ENCODE results near the gene C14orf132. TPM values are rescaled to one million over a fixed set of nuclear protein-coding genes. Genes with fewer than 3 reads are reported as not detected.

Gene C14orf132
- total RNA-seq, 1 donor from 2014 or later = 33.2 TPM

DNA sequence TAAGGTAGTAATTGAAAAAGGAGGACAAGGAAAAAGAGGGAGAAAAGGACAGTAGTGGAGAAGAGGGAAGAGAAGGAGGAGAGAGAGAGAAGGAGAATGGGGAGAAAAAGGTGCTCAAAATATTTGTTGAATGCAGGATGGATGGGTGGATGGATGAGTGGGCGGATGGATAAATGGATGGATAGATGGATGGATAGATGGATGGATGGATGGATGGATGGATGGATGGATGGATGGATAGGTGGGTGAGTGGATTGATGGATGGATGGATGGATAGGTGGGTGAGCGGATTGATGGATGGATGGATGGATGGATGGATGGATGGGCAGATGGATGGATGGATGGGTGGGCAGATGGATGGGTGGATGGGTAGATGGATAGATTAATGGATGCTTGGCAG, 21.3 kb upstream of the C14orf132 start:
- Mint-ChIP-seq H3K4me1 (ENCODE audit: low read depth) (peaks cover 17% of the 10 kb centered on the region), H3K4me3 (ENCODE audit: unreplicated experiment) (no peak overlapping the region), H3K27me3 (ENCODE audit: low read depth) (peaks cover 55% of the 10 kb centered on the region), H3K36me3 (ENCODE audit: low read depth) (no peaks in the 10 kb centered on the region), H3K9me3 (ENCODE audit: low read depth) (peaks cover 3% of the 10 kb centered on the region), H3K27ac (ENCODE audit: unreplicated experiment) (no peak overlapping the region)
- DNase-seq (ENCODE audit: low spot score) = no peak
- TF ChIP-seq, protein P1, sequence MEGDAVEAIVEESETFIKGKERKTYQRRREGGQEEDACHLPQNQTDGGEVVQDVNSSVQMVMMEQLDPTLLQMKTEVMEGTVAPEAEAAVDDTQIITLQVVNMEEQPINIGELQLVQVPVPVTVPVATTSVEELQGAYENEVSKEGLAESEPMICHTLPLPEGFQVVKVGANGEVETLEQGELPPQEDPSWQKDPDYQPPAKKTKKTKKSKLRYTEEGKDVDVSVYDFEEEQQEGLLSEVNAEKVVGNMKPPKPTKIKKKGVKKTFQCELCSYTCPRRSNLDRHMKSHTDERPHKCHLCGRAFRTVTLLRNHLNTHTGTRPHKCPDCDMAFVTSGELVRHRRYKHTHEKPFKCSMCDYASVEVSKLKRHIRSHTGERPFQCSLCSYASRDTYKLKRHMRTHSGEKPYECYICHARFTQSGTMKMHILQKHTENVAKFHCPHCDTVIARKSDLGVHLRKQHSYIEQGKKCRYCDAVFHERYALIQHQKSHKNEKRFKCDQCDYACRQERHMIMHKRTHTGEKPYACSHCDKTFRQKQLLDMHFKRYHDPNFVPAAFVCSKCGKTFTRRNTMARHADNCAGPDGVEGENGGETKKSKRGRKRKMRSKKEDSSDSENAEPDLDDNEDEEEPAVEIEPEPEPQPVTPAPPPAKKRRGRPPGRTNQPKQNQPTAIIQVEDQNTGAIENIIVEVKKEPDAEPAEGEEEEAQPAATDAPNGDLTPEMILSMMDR (IDR thresholded peaks at IDR 0.05) = no peak

DNA sequence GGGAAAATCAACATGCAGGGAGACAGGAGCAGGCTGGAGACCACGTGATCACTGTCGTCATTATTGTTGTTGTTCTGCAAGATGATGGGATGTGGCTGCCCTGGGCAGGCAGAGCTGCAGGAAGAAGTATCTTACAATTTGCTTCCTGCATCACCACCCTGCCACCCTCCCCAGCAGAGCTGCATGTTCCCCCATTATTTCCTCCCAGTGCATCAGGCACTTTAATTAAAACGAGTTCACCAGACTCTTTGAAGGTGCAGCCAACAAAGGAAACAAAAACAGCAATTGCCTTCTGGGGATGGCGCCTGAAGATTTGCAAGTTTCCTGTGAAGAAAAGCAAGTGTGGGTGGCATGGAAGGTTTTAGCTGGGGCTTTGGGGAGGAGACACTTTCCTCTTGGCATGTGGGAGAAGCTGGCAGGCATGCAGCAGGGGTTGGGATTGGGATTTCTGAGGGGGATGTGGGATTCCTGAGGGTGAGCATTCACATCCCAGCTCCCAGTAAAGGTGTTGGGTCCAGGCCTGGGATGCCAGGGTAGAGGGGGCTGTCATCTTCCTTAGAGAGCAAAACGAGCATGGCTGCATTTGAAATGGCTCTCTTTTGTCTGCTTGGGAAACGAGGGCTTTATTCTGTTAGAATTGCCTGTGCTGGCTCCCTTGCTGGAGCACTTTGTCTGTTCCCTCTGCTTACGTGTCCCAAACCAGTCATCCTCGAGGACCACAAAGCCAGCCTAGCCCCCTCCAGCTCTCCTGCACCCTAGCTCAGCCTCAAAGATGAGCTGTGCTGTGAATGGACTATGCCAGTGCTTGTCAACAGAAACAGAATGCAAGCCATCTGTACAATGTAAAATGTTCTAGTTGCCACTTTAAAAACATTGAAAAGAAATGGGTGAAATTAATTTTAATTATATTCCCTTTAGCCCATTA, 11.5 kb upstream of the C14orf132 start:
- Mint-ChIP-seq H3K4me1 (ENCODE audit: low read depth) (peaks cover 9% of the 10 kb centered on the region), H3K27ac (ENCODE audit: unreplicated experiment) (no peak overlapping the region), H3K4me3 (ENCODE audit: unreplicated experiment) (no peak overlapping the region), H3K9me3 (ENCODE audit: low read depth) (no peaks in the 10 kb centered on the region), H3K36me3 (ENCODE audit: low read depth) (peaks cover 2% of the 10 kb centered on the region), H3K27me3 (ENCODE audit: low read depth) (peaks cover 46% of the 10 kb centered on the region)
- no peak for DNase-seq (ENCODE audit: low spot score)
- TF ChIP-seq, protein P1 (IDR thresholded peaks at IDR 0.05) = no peak

DNA sequence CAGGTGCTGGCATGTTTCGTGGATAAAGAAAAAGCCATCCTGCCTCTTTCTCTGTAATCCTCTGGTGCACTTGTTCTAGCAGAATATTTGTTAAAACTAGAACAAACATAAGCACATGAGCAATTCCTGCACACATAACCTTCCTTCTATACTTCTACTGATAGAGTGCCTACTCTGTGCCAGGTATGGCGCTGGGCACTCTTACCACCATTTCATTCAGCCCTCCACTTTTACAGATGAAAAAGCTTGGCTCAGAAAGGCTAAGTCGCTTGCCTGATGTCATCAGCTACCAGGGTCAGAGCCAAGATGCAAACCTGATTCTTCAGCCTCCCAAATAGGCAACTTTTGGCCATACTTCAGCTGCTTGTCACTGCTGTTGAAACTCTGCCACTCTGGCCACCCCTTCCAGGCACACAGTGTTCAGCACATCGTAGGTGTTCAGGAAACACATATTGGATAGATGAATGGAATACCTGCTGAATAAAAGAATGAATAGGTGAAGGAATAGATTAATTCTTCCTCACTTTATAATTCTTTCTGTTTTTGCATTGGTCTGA, 10.0 kb upstream of the C14orf132 start:
- H3K27ac Mint-ChIP-seq (ENCODE audit: unreplicated experiment) = no peak overlapping the region
- H3K36me3 Mint-ChIP-seq (ENCODE audit: low read depth) = peaks cover 2% of the 10 kb centered on the region
- no peaks in the 10 kb centered on the region for H3K9me3 Mint-ChIP-seq (ENCODE audit: low read depth)
- DNase-seq (ENCODE audit: low spot score) = no peak
- TF ChIP-seq, protein P1 (IDR thresholded peaks at IDR 0.05) = no peak
- H3K4me3 Mint-ChIP-seq (ENCODE audit: unreplicated experiment) = no peak overlapping the region
- H3K27me3 Mint-ChIP-seq (ENCODE audit: low read depth) = peaks cover 33% of the 10 kb centered on the region
- peaks cover 9% of the 10 kb centered on the region for H3K4me1 Mint-ChIP-seq (ENCODE audit: low read depth)

DNA sequence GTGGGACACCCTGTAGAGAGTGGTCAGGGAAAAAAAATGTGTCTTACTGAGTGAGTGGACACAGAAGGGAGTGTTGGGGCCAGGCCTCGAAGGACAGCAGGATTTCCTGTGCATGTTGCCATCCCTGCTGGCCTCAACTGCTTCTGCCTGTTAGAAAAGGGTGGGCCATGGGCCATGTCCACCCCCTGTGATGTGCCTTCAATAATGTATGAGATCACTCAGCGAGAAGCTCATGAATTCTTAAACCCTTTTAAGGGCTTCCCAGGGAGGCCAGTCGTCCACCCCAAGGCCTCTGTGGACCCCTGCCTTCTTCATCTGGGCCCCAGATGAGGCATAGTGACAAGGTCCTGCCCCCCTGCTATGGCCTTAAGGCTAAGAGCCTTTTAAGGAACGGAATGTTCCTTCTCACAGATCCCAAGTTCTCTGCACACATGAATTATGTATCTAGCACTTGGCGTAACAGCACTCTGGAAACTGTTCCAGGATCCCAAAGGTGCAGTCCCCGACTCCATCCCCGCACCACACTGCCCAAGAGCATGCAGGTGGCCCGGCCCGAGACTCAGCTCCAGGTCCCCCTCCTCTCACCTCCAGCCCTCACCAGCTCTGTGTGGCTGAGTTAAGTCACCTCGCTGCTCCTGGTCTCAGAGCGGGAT, 8.9 kb upstream of the C14orf132 start:
- H3K4me1 Mint-ChIP-seq (ENCODE audit: low read depth) = peaks cover 9% of the 10 kb centered on the region
- H3K27ac Mint-ChIP-seq (ENCODE audit: unreplicated experiment) = no peak overlapping the region
- peaks cover 2% of the 10 kb centered on the region for H3K36me3 Mint-ChIP-seq (ENCODE audit: low read depth)
- H3K9me3 Mint-ChIP-seq (ENCODE audit: low read depth) = no peaks in the 10 kb centered on the region
- H3K27me3 Mint-ChIP-seq (ENCODE audit: low read depth) = peaks cover 25% of the 10 kb centered on the region
- H3K4me3 Mint-ChIP-seq (ENCODE audit: unreplicated experiment) = no peak overlapping the region
- TF ChIP-seq, protein P1 (IDR thresholded peaks at IDR 0.05) = no peak
- no peak for DNase-seq (ENCODE audit: low spot score)

DNA sequence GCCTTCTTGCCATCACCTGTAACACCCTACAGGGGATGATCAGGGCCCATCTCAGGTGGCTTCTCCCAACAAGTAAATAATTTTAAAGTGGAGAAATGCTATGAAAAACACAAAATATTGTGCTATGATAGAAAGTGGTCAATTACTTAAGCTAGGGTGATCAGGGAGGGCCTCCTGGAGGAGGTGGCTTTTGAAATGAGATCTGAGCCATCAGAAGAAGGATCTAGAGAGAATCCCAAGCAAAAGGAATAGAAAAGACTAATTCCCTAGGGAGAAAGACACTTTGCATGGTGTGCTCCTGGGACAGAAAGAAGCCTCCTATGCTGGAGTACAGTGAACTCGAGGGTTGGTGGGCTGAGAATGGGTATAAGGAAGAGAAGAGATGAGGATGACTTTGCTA, 7.5 kb upstream of the C14orf132 start:
- TF ChIP-seq, protein P1 (IDR thresholded peaks at IDR 0.05) = no peak
- no peak overlapping the region for H3K4me3 Mint-ChIP-seq (ENCODE audit: unreplicated experiment)
- peaks cover 12% of the 10 kb centered on the region for H3K27me3 Mint-ChIP-seq (ENCODE audit: low read depth)
- DNase-seq (ENCODE audit: low spot score) = no peak
- H3K4me1 Mint-ChIP-seq (ENCODE audit: low read depth) = peaks cover 9% of the 10 kb centered on the region
- no peaks in the 10 kb centered on the region for H3K9me3 Mint-ChIP-seq (ENCODE audit: low read depth)
- no peak overlapping the region for H3K27ac Mint-ChIP-seq (ENCODE audit: unreplicated experiment)
- no peaks in the 10 kb centered on the region for H3K36me3 Mint-ChIP-seq (ENCODE audit: low read depth)
